Activated effector memory CD4-positive, alpha-beta T cell treated with Interleukin-2 at 50 U/mL for 16 hours (primary cell): Measurements from ENCODE around the gene ATG16L1.

Source experiments
- DNase-seq: peaks from one replicate; pipeline ENCODE4 v3.0.0-alpha.2; 2020

Gene ATG16L1

DNA sequence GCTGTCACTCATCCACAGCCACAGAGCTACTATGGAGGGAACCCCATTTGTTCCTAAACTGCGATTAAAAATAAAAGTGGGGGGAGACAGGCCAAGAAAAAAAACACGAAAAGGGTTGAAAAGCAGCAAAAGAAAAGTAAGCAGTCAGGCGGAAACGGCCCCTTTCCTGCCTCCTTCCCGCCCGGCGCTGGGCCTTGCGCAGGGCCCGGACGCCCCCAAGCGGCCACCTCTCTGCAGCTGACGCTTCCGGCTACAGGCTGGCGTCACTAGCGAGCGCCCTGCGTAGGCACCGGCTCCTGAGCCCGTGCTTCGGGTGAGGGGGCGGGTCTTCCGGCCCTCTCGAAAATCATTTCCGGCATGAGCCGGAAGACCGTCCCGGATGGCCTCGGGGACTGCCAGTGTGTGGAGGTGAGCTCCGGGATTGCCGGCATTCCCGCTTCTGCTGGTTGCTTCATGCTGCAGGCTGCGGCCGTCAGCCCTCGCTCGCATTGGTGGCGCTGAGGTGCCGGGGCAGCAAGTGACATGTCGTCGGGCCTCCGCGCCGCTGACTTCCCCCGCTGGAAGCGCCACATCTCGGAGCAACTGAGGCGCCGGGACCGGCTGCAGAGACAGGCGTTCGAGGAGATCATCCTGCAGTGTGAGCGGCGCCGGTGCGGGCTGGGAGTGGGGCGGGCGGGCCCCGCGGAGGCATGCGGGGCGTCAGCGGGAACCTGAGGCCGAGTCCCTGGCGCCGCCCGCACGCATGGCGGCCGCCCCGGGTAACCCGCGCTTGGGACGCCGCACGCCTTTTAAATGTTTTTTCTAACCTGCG is at the start of gene ATG16L1:
ATG16L1 (plus strand) TSS at position 368 of the 811 bp plus-strand sequence; CDS start at position 523, 155 bp downstream.
- peak; percentile 95 for DNase-seq

- DNase-seq, result no peak
These were observed 48.9 kb upstream of the ATG16L1 start for GRCh38 chr2:233202531-233202944.

DNA sequence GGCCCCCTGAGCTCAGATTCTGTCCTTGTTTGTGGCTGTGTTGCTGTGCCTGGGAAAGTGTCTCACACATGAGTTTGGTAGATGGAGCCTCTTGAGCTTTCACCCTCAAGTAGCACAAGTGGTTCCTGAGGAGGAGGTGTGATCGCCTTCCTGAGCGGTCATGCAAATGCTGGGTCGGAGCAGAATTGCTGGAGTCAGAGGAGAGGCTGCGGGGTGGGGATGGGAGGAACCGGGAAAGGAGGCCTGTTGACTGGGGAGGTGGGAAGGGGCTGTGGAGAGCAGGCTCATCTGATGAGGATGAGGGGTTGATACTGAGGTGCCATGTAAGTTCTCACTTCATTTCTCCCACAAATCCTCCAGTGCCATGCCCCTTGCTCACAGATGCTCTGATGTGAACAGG is 48.4 kb upstream of the ATG16L1 start:
- DNase-seq, result no peak

DNA sequence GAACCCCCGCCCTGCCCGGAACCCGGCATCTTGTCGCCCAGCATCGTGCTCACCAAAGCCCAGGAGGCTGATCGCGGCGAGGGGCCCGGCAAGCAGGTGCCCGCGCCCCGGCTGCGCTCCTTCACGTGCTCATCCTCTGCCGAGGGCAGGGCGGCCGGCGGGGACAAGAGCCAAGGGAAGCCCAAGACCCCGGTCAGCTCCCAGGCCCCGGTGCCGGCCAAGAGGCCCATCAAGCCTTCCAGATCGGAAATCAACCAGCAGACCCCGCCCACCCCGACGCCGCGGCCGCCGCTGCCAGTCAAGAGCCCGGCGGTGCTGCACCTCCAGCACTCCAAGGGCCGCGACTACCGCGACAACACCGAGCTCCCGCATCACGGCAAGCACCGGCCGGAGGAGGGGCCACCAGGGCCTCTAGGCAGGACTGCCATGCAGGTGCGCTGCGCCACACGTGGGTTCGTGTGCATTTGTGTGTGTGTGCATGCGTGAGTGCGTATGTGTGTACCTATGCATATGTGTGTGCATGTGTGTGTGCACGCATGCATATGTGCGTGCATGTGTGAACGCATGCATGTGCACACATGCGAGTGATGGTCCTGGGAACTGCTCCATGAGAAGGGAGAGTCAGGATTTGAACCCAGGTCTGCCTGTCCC is 47.1 kb upstream of the ATG16L1 start:
- no peak for DNase-seq

GRCh38 chr2:233208382-233209116 is 42.9 kb upstream of the ATG16L1 start:
- no peak for DNase-seq

DNA sequence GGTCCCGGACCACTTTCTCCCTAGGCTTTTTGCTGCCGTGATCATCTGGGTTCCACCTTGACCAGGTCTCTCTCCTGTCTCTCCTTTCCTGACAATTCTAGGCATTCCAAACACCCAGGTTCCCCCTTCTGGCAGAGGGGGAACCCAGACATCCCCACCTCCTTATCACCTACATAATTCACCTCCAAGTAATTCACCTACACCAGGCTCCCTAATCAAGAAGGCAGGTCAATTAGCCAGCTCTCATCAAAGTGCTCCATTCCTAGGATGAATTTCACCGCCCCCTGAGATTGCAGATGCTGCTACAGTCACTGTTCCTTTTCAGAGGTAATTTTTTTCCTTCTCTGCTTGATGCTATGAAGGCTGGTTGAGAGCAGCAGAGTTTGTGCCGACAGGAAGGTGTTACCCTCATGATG is 42.3 kb upstream of the ATG16L1 start:
- DNase-seq, result no peak

GRCh38 chr2:233209533-233210171 is 41.8 kb upstream of the ATG16L1 start:
- no peak for DNase-seq

GRCh38 chr2:233210281-233210680 is 41.2 kb upstream of the ATG16L1 start:
- DNase-seq, result no peak

DNA sequence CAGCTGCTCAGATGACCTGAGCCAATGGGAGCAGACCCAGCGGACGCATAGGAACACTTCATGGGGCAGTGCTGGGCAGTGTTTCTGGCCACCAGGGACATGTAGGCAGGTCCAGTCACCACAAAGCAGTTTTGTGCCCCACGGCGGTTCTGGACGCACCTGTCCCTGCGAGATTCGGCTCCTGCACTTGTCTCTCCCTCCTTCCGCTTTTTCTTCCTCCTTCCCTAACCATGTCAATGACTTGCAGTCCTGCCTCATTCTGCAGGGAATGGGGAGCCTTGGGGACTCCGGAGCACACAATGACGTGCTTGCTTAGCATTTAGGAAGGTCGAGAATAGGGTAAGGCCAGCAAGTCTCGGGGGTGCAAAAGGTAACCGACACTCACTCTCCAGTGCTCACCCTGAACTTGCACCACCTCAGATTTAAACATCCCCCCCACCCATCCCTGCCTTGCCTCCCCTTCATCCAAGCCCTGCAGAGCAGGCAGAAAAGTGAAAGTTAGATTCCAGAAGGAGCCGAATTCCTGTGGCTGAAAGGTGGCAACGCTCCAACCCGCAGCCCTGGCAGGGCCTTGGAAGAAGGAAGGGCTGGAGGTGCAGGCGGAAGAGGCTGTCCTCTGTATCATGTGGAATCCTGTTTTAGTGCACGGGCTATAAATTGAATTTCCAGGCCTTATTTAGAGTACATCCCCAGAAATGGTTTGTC is 40.5 kb upstream of the ATG16L1 start:
- DNase-seq, result no peak

- no peak for DNase-seq
These were observed 40.0 kb upstream of the ATG16L1 start for GRCh38 chr2:233211548-233211895.

DNA sequence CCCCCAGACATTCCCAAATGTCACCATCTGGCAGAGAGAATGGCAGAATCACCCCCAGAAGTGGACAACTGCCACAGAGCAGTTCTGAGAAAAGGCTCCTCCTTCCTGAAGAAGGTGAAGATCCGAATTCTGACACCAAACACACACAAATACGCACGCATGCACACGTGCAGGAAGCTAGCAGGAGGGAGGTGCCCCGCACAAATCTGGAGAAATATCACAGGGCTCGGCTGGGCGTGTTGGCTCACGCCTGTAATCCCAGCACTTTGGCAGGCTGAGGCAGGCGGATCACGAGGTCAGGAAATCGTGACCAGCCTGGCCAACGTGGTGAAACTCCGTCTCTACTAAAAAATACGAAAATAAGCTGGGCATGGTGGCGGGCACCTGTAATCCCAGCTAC is 38.5 kb upstream of the ATG16L1 start:
- DNase-seq, result no peak

- no peak for DNase-seq
These were observed 37.5 kb upstream of the ATG16L1 start for GRCh38 chr2:233213975-233214374.

DNA sequence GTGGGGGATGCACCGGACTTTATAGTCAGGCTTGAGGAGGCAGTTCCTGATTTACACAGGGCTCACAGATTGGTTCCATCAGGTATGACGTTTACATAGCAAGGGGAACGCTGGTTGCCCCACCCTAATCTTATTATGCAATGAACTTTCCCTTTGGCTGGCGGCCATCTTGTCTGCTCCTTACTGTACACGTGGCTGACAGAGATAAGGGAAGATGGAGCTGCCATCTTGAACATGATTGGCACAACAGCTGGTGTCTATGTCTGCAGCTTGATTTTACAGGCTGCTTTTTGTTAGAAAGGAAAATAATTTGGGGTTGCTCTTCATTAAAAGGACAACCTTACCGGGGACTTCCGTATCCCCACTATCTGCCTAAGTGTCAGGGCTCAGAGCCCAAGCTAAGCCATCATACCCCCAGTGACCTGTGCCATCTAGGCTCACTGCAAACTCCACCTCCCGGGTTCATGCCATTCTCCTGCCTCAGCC is 33.5 kb upstream of the ATG16L1 start:
- DNase-seq, result no peak

DNA sequence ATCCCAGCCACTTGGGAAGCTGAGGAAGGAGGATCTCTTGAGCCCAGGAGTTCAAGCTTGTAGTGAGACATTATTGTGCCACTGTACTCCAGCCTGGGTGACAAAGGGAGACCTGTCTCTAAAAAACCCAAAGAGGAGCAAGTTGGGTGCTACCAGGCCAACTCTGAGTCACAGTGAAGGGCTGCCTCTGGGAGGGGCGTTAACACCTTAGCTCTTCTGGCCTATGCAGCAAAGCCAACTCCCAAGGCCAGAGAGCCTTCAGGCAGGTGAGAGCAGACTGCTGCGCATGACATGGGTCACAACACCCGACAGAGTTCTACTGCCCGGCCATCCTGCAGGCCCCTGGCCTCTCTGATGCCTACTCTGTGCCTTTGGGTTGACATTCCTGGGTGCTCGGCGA is 32.6 kb upstream of the ATG16L1 start:
- DNase-seq, result no peak

- DNase-seq, result no peak
These were observed 31.6 kb upstream of the ATG16L1 start for GRCh38 chr2:233219848-233220247.

DNA sequence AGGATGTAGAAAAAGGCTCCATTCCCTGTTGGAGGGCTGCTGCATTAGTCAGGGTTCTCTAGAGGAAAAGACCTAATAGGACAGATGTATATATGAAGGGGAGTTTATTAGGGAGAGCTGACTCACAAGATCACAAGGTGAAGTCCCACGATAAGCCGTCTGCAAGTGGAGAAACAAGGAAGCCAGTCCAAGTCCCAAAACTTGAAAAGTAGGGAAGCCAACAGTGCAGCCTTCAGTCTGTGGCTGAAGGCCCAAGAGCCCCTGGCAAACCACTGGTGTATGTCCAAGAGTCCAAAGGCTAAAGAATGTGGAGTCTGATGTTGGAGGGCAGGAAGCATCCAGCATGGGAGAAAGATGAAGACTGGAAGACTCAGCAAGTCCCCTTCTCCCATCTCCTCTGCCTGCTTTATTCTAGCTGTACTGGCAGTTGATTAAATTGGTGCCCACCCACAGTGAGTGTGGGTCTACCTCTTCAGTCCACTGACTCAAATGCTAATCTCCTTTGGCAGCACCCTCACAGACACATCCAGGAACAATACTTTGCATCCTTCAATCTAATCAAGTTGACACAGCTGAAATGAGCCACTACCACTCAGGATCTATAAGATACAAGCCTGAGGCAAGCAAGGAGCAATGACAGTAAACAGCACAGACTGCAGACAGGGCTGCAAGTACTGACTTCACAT is 30.0 kb upstream of the ATG16L1 start:
- no peak for DNase-seq

GRCh38 chr2:233223059-233223894 is 28.2 kb upstream of the ATG16L1 start:
- DNase-seq, result no peak

GRCh38 chr2:233225230-233226068 is 26.0 kb upstream of the ATG16L1 start:
- DNase-seq, result no peak

DNA sequence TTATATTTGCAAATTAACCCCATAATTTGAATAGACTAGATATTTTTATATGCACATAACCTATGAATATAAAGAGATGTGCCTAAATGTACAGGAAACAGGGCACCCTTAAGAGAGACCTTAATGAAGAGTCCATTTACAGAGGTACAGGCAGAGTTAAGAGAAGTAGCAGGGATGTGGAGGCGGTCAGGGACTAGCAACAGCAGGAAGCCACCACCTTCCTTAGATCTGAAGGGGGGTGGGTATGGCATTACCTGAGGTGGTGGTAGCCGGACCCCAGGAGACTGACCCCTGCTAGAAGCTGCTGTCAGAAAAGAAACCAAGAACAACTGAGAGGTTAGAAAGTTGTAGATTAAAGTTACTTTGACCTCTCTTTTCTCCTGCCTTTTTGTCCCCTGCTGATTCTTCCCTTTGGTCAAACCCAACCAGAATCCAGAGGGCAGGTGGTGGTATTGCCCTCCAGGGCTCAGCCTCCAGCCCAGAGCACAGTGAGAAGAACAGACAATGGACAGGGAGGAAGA is 24.9 kb upstream of the ATG16L1 start:
- no peak for DNase-seq
